GM12878 (cell line): ENCODE measurements around the gene ATP6V0E2. TPM values are rescaled to one million over a fixed set of nuclear protein-coding genes. Genes with fewer than 3 reads are reported as not detected.
A peak's percentile ranks its signal among the peaks of the same experiment; 100 is the strongest.

Experiments used
- ATAC-seq: fragments of 200-7000 bp; cut with Tn5 transposase; 3 replicates; pipeline ENCODE4 v1.9.1; 2020; ENCODE audit warnings: mild to moderate bottlenecking, moderate library complexity
- BruUV-seq: library from RNA; stranded (reverse); fragments of 400-500 nt; replicated peaks from 2 replicates; lab custom pipeline; 2021; lab: Mats Ljungman, UMichigan
- CTCF ChIA-PET: fragments of 300-600 bp; sonication (Branson Sonifier 250); formaldehyde crosslinking; extraction: SDS; loops from one replicate; lab custom pipeline; 2021; ENCODE audit warnings: inconsistent platforms; lab: Yijun Ruan, JAX
- POLR2A ChIA-PET: fragments of 350-600 bp; formaldehyde crosslinking; extraction: SDS; loops from one replicate; lab custom pipeline; 2021; ENCODE audit warnings: inconsistent platforms; lab: Charles Lee
- RAD21 ChIA-PET: fragments of 300-600 bp; sonication (Branson Sonifier 250); formaldehyde crosslinking; loops from one replicate; lab custom pipeline; 2023; ENCODE audit warnings: antibody characterized with exemption; ENCODE audit not compliant: unreplicated experiment; lab: Charles Lee
- SMC1A ChIA-PET: fragments of 300-600 bp; sonication (Branson Sonifier 250); formaldehyde crosslinking; loops from one replicate; lab custom pipeline; 2023; ENCODE audit not compliant: unreplicated experiment, uncharacterized antibody; lab: Charles Lee
- DNase-seq: peaks from one replicate; pipeline ENCODE4 v3.0.0-alpha.2; 2011; ENCODE audit warnings: low read depth, low spot score
- FAIRE-seq: peaks from 3 replicates; lab custom pipeline; 2011; peaks lifted over from hg19 to GRCh38; lab: Jason Lieb, UNC
- H2AFZ ChIP-seq: 2 replicates; pipeline ENCODE4 v1.6.0; 2011; ENCODE audit warnings: low read depth, low read length, control low read depth; ENCODE audit not compliant: control insufficient read depth
- H3K27ac ChIP-seq: 2 replicates; pipeline ENCODE4 v1.5.1; 2011; ENCODE audit warnings: control low read depth; ENCODE audit not compliant: control insufficient read depth, insufficient read depth
- H3K27me3 ChIP-seq, 2 experiments: replicated peaks in 1 of 2; 2 replicates each; pipeline versions ENCODE4 v1.6.0 to v1.6.1; 2011; ENCODE audit warnings: low read length in 1 of 2; ENCODE audit not compliant: control insufficient read depth in 2 of 2, insufficient read depth in 2 of 2
- H3K36me3 ChIP-seq, 2 experiments: 2 replicates each; pipeline ENCODE4 v1.5.1; 2011; ENCODE audit warnings: low read length in 1 of 2; ENCODE audit not compliant: control insufficient read depth in 2 of 2, insufficient read depth in 2 of 2
- H3K4me1 ChIP-seq: 2 replicates; pipeline ENCODE4 v1.6.1; 2011; ENCODE audit warnings: mild to moderate bottlenecking, low read length, moderate library complexity, mixed read lengths; ENCODE audit not compliant: control insufficient read depth, insufficient read depth
- H3K4me2 ChIP-seq: 2 replicates; pipeline ENCODE4 v1.6.0; 2011; ENCODE audit warnings: control low read depth; ENCODE audit not compliant: control insufficient read depth, insufficient read depth
- H3K4me3 ChIP-seq: fragments of 200-600 bp; sonication (generic); 2 replicates; pipeline ENCODE4 v1.5.1; 2016
- H3K79me2 ChIP-seq: 2 replicates; pipeline ENCODE4 v1.6.0; 2011; ENCODE audit warnings: low read length; ENCODE audit not compliant: control insufficient read depth, insufficient read depth
- H3K9ac ChIP-seq: 2 replicates; pipeline ENCODE4 v1.8.0; 2011; ENCODE audit warnings: low read length, control low read depth, mixed read lengths; ENCODE audit not compliant: control insufficient read depth, insufficient read depth
- H3K9me3 ChIP-seq: replicated peaks from 3 replicates; pipeline ENCODE4 v1.5.1; 2011; ENCODE audit warnings: mild to moderate bottlenecking, low read length; ENCODE audit not compliant: control insufficient read depth, insufficient read depth
- H4K20me1 ChIP-seq: 2 replicates; pipeline ENCODE4 v1.6.0; 2011; ENCODE audit not compliant: control insufficient read depth, insufficient read depth
- ATF7 ChIP-seq: fragments of 450-650 bp; IDR thresholded peaks from 2 replicates; pipeline ENCODE4 v1.6.1; 2016; ENCODE audit warnings: low read depth, mild to moderate bottlenecking
- ETV6 ChIP-seq, 2 experiments: fragments of 450-650 bp in 1 of 2; IDR thresholded peaks in 1 of 2; conservative IDR thresholded peaks in 1 of 2; 2 replicates each; pipeline ENCODE4 v1.6.1; 2014; ENCODE audit warnings: antibody characterized with exemption in 1 of 2, borderline replicate concordance in 1 of 2, low read depth in 1 of 2, mild to moderate bottlenecking in 1 of 2, moderate library complexity in 1 of 2
- FOXK2 ChIP-seq: fragments of 450-650 bp; IDR thresholded peaks from 2 replicates; pipeline ENCODE4 v1.6.1; 2017; ENCODE audit warnings: mild to moderate bottlenecking, moderate library complexity
- GATAD2B ChIP-seq: fragments of 450-650 bp; conservative IDR thresholded peaks from 2 replicates; pipeline ENCODE4 v1.6.1; 2017; ENCODE audit warnings: low read depth, mild to moderate bottlenecking, moderate library complexity
- KDM1A ChIP-seq: fragments of 200-600 bp; sonication (generic); IDR thresholded peaks from 2 replicates; pipeline ENCODE4 v1.6.1; 2016; ENCODE audit warnings: borderline replicate concordance
- KLF5 ChIP-seq: fragments of 450-650 bp; IDR thresholded peaks from 2 replicates; pipeline ENCODE4 v1.6.1; 2014; ENCODE audit warnings: mild to moderate bottlenecking; ENCODE audit not compliant: partially characterized antibody
- MAX ChIP-seq: IDR thresholded peaks from 2 replicates; pipeline ENCODE4 v1.6.1; 2012; ENCODE audit warnings: low read depth, low read length, improper control_type of control experiment
- MEF2A ChIP-seq: IDR thresholded peaks from 2 replicates; pipeline ENCODE4 v1.6.1; 2011; ENCODE audit warnings: low read depth, mild to moderate bottlenecking, low read length, moderate library complexity; ENCODE audit not compliant: insufficient read depth
- PML ChIP-seq: IDR thresholded peaks from 2 replicates; pipeline ENCODE4 v1.6.1; 2012; ENCODE audit warnings: low read length, inconsistent platforms
- SPI1 ChIP-seq: IDR thresholded peaks from 2 replicates; pipeline ENCODE4 v1.6.1; 2011; ENCODE audit warnings: low read depth, mild to moderate bottlenecking, low read length, moderate library complexity, borderline replicate concordance; ENCODE audit not compliant: insufficient read depth
- TCF3 ChIP-seq: IDR thresholded peaks from 2 replicates; pipeline ENCODE4 v1.6.1; 2012; ENCODE audit warnings: low read depth, mild to moderate bottlenecking, low read length, borderline replicate concordance; ENCODE audit not compliant: insufficient read depth
- USF2 ChIP-seq: IDR thresholded peaks from 2 replicates; pipeline ENCODE4 v1.6.1; 2011; ENCODE audit warnings: low read depth, low read length, improper control_type of control experiment, borderline replicate concordance
- ZBTB4 ChIP-seq: fragments of 450-650 bp; formaldehyde crosslinking; IDR thresholded peaks from 2 replicates; pipeline ENCODE4 v1.4.0; 2022; ENCODE audit warnings: mild to moderate bottlenecking, moderate library complexity
- ZNF217 ChIP-seq: fragments of 450-650 bp; IDR thresholded peaks from 2 replicates; pipeline ENCODE4 v1.6.1; 2017; ENCODE audit warnings: antibody characterized with exemption, mild to moderate bottlenecking
- WGBS: methylation state at CpG from one replicate; pipeline ENCODE4 v1.1.6; 2016; ENCODE audit warnings: low lambda C conversion rate; ENCODE audit not compliant: insufficient replicate concordance, insufficient coverage; ENCODE audit errors: missing lambda C conversion rate; 5-methylcytosine and 5-hydroxymethylcytosine counted together
- in situ Hi-C: fragments of 300-500 bp; cut with MboI; formaldehyde crosslinking; loops from 9 replicates; pipeline ENCODE4 v1.14.3; 2018; ENCODE audit warnings: mixed read lengths
- intact Hi-C: fragments of 100-400 bp; cut with micrococcal nuclease; formaldehyde crosslinking; loops from one replicate; pipeline ENCODE4 v1.14.2; 2022; ENCODE audit not compliant: unreplicated experiment
- polyA plus RNA-seq, 11 experiments: library from polyadenylated mRNA; depleted of rRNA in 4 of 11; unstranded in 6 of 11; stranded (reverse) in 5 of 11; fragments of >200 nt; fragmentation: Nextera tagmentation in 4 of 11; fragmentation: Illumina TruSeq in 1 of 11; extraction: Ambion mirVana in 4 of 11; extraction: Trizol in 1 of 11; gene quantifications; 1 replicate in 1 of 11; 2 replicates in 10 of 11; pipeline versions ENCODE4 v1.2.1 to v1.2.3, GENCODE V29; 2011 to 2016; ENCODE audit warnings: inconsistent platforms in 2 of 11, missing spikeins in 2 of 11, low read depth in 1 of 11
- total RNA-seq, 4 experiments: library from RNA; depleted of rRNA in 3 of 4; stranded (reverse); fragments of >200 nt in 3 of 4; fragmentation: Illumina TruSeq in 1 of 4; extraction: Trizol in 1 of 4; gene quantifications; 2 replicates each; pipeline versions ENCODE4 v1.2.1 to v1.2.3, GENCODE V29; 2013 to 2021

Gene ATP6V0E2
- total and polyA plus RNA-seq, 10 of the 15 experiments (the other 5 are each of a cell fraction or from before 2014, with no cell fraction given) = 1.5 to 54.7 (median 27.6) TPM

- intact Hi-C loops = no loop called here
These were observed 47.3 kb upstream of the ATP6V0E2 start for GRCh38 chr7:149826344-149827088.

More at GRCh38 chr7:149826344-149827088, 47.3 kb upstream of the ATP6V0E2 start:
- in situ Hi-C loops = no loop called here
- ChIA-PET RAD21 (no interaction called here), CTCF (no interaction called here)
- peaks cover 0 to 2% of the 10 kb centered on the region in 2 experiments; a peak in 1 of 4 replicates for H3K27me3 ChIP-seq
- no peak overlapping the region for H3K27ac ChIP-seq
- H3K9ac ChIP-seq = no peak overlapping the region
- no TSS peak for BruUV-seq
- FAIRE-seq (no peak), DNase-seq (no peak), ATAC-seq (peak; percentile 20)
- H3K4me3 ChIP-seq = no peak overlapping the region
- H3K4me2 ChIP-seq = no peak overlapping the region
- TF ChIP-seq ZNF217 = no peak
- no peak for TF ChIP-seq FOXK2
- no peak for TF ChIP-seq ZBTB4
- TF ChIP-seq TCF3 = no peak
- TF ChIP-seq SPI1 = no peak
- TF ChIP-seq ATF7 = no peak
- TF ChIP-seq MEF2A = no peak
- no peak for TF ChIP-seq KDM1A
- no peak for TF ChIP-seq ETV6 (conservative IDR thresholded peaks at IDR 0.05 in 1 of 2, IDR thresholded peaks at IDR 0.05 in 1 of 2; ENCODE audit: borderline replicate concordance in 1 of 2, low read depth in 1 of 2)
- no peak for TF ChIP-seq KLF5
- no peak for TF ChIP-seq PML
- no peak for TF ChIP-seq USF2
- no peak for TF ChIP-seq MAX
- no peak for TF ChIP-seq GATAD2B
- TF ChIP-seq, all 136 proteins: peak for 0
- H2AFZ ChIP-seq = no peak overlapping the region
- POLR2A ChIA-PET = no interaction called here
- no peaks in the 10 kb centered on the region for H3K79me2 ChIP-seq
- 7% methylated on average over 12 of the region's 12 CpGs for WGBS
- no peaks in the 10 kb centered on the region for H3K9me3 ChIP-seq
- H3K4me1 ChIP-seq = no peaks in the 10 kb centered on the region
- no peaks in the 10 kb centered on the region for H3K36me3 ChIP-seq
- H4K20me1 ChIP-seq = no peaks in the 10 kb centered on the region
- SMC1A ChIA-PET = no interaction called here
